CD4-positive, alpha-beta T cell (primary cell): ENCODE results near the gene PARK7. TPM values are rescaled to one million over a fixed set of nuclear protein-coding genes. Genes with fewer than 3 reads are reported as not detected.

Experiments
- ATAC-seq: fragments of 200-7000 bp; cut with Tn5 transposase; one replicate; pipeline ENCODE4 v1.10.0; 2022; ENCODE audit warnings: mild to moderate bottlenecking; ENCODE audit not compliant: poor library complexity
- CTCF ChIA-PET: fragments of 350-600 bp; sonication (Branson Sonifier 250); formaldehyde crosslinking; loops from one replicate; lab custom pipeline; 2021; ENCODE audit warnings: antibody characterized with exemption, inconsistent platforms; lab: Charles Lee
- POLR2A ChIA-PET: fragments of 350-600 bp; sonication (Branson Sonifier 250); formaldehyde crosslinking; loops from one replicate; lab custom pipeline; 2021; ENCODE audit warnings: antibody characterized with exemption, inconsistent platforms; lab: Charles Lee
- DNase-seq, 14 experiments: peaks; one replicate each; pipeline ENCODE4 v3.0.0-alpha.2; 2013 to 2020; ENCODE audit warnings: mixed read lengths in 2 of 14
- H3K27ac ChIP-seq, 2 donors: one replicate each; pipeline versions ENCODE4 v1.5.1 to v1.7.0; 2013; ENCODE audit warnings: low read length in 2 of 2, low read depth in 1 of 2, mild to moderate bottlenecking in 1 of 2
- H3K27me3 ChIP-seq, 2 experiments: 1 replicate in 1 of 2; 2 replicates in 1 of 2; pipeline versions ENCODE4 v1.6.1 to v1.7.0; 2013; ENCODE audit warnings: low read length in 2 of 2, control low read depth in 1 of 2, mild to moderate bottlenecking in 1 of 2, moderate library complexity in 1 of 2; ENCODE audit not compliant: insufficient read depth in 2 of 2, control insufficient read depth in 1 of 2
- H3K36me3 ChIP-seq: one replicate; pipeline ENCODE4 v1.6.1; 2013; ENCODE audit warnings: low read length, control low read depth; ENCODE audit not compliant: insufficient read depth
- H3K4me1 ChIP-seq: one replicate; pipeline ENCODE4 v1.6.1; 2013; ENCODE audit warnings: low read length, control low read depth; ENCODE audit not compliant: insufficient read depth
- H3K4me3 ChIP-seq: one replicate; pipeline ENCODE4 v1.5.1; 2013; ENCODE audit warnings: mild to moderate bottlenecking, low read length, moderate library complexity
- H3K9me3 ChIP-seq, 2 experiments: 1 replicate in 1 of 2; 2 replicates in 1 of 2; pipeline versions ENCODE4 v1.6.1 to v1.7.0; 2013; ENCODE audit warnings: low read length in 2 of 2, mild to moderate bottlenecking in 2 of 2, control low read depth in 1 of 2, moderate library complexity in 1 of 2; ENCODE audit not compliant: control insufficient read depth in 1 of 2, insufficient read depth in 1 of 2
- H3K27ac Mint-ChIP-seq: one replicate; pipeline ENCODE4 v1.8.0; 2020; ENCODE audit warnings: mixed read lengths
- H3K27me3 Mint-ChIP-seq: one replicate; pipeline ENCODE4 v1.8.0; 2021; ENCODE audit warnings: mixed read lengths
- H3K36me3 Mint-ChIP-seq: one replicate; pipeline ENCODE4 v1.8.0; 2021; ENCODE audit warnings: low read depth, mixed read lengths
- H3K4me1 Mint-ChIP-seq: one replicate; pipeline ENCODE4 v1.8.0; 2021; ENCODE audit warnings: low read depth, mixed read lengths
- H3K4me3 Mint-ChIP-seq: one replicate; pipeline ENCODE4 v1.8.0; 2020; ENCODE audit warnings: mild to moderate bottlenecking, mixed read lengths
- H3K9me3 Mint-ChIP-seq: one replicate; pipeline ENCODE4 v1.8.0; 2020; ENCODE audit warnings: mixed read lengths
- CTCF ChIP-seq: fragments of 200-600 bp; IDR thresholded peaks from one replicate; pipeline ENCODE4 v1.8.0; 2022; ENCODE audit warnings: antibody characterized with exemption, mild to moderate bottlenecking
- intact Hi-C, 2 experiments: fragments of 100-400 bp; cut with DNase I in 1 of 2; cut with micrococcal nuclease in 1 of 2; formaldehyde crosslinking; loops; one replicate each; pipeline versions ENCODE4 v1.15.1 to v1.9.0; 2023 to 2025; cut with DNase I, micrococcal nuclease
- total RNA-seq, 174 experiments: library from RNA in 2 of 174; stranded (reverse) in 2 of 174; gene quantifications; one replicate each; pipeline ENCODE4 v1.2.3 and lab custom pipeline; 2021 to 2026

Gene PARK7
- total RNA-seq, 2 experiments from 2014 or later = 57.7 to 62.4 TPM

GRCh38 chr1:8019229-8019620 lies 57.7 kb downstream of the PARK7 start:
- no peak for TF ChIP-seq CTCF
- ATAC-seq (no peak), DNase-seq (no peak)
- Mint-ChIP-seq H3K4me3 (no peak overlapping the region), H3K4me1 (no peaks in the 10 kb centered on the region), H3K27me3 (peaks cover 56% of the 10 kb centered on the region), H3K36me3 (no peaks in the 10 kb centered on the region), H3K27ac (no peak overlapping the region), H3K9me3 (no peaks in the 10 kb centered on the region)
- POLR2A ChIA-PET = no interaction called here
- intact Hi-C loops = loop anchor here in 1 of 2 experiments (10.0 kb wide), 1 partner anchor 706 kb away; no protein-coding TSS in a partner anchor
- Histone ChIP-seq H3K4me1 (no peaks in the 10 kb centered on the region), H3K36me3 (no peaks in the 10 kb centered on the region), H3K4me3 (no peak overlapping the region), H3K27ac (no peak overlapping the region), H3K27me3 (peaks cover 4 to 17% of the 10 kb centered on the region in 2 experiments), H3K9me3 (no peaks in the 10 kb centered on the region)
- CTCF ChIA-PET = interaction anchor here (1.0 to 2.0 kb wide), 3 partner anchors 9 to 330 kb away, joined by 3 to 8 read pairs (median 4); no protein-coding TSS in a partner anchor

- Histone ChIP-seq H3K27ac (no peak overlapping the region), H3K36me3 (no peaks in the 10 kb centered on the region), H3K27me3 (peaks cover 4 to 25% of the 10 kb centered on the region in 2 experiments), H3K9me3 (no peaks in the 10 kb centered on the region), H3K4me3 (no peak overlapping the region), H3K4me1 (no peaks in the 10 kb centered on the region)
- no peak for ATAC-seq
- Mint-ChIP-seq H3K9me3 (no peaks in the 10 kb centered on the region), H3K4me3 (no peak overlapping the region), H3K36me3 (no peaks in the 10 kb centered on the region), H3K4me1 (peaks cover 1% of the 10 kb centered on the region), H3K27ac (no peak overlapping the region), H3K27me3 (peaks cover 62% of the 10 kb centered on the region)
- intact Hi-C loops = no loop called here
- no peak for TF ChIP-seq CTCF
- DNase-seq = no peak
- ChIA-PET CTCF (interaction anchor here (1.0 to 2.0 kb wide), 3 partner anchors 9 to 329 kb away, joined by 3 to 8 read pairs (median 4); no protein-coding TSS in a partner anchor), POLR2A (no interaction called here)
Observed at GRCh38 chr1:8020032-8020431, 58.5 kb downstream of the PARK7 start.

GRCh38 chr1:8021676-8022266 lies 60.3 kb downstream of the PARK7 start:
- Histone ChIP-seq H3K9me3 (no peaks in the 10 kb centered on the region), H3K4me3 (no peak overlapping the region), H3K27me3 (peaks cover 7 to 24% of the 10 kb centered on the region in 2 experiments), H3K4me1 (peaks cover 12% of the 10 kb centered on the region), H3K27ac (no peak overlapping the region), H3K36me3 (no peaks in the 10 kb centered on the region)
- DNase-seq = no peak
- Mint-ChIP-seq H3K4me1 (peaks cover 10% of the 10 kb centered on the region), H3K27me3 (peaks cover 56% of the 10 kb centered on the region), H3K36me3 (no peaks in the 10 kb centered on the region), H3K4me3 (no peak overlapping the region), H3K27ac (no peak overlapping the region), H3K9me3 (no peaks in the 10 kb centered on the region)
- CTCF ChIA-PET = no interaction called here
- no peak for ATAC-seq
- no peak for TF ChIP-seq CTCF
- POLR2A ChIA-PET = no interaction called here
- intact Hi-C loops = no loop called here
